ENCODE measurements around the gene ENTPD6.

DNA sequence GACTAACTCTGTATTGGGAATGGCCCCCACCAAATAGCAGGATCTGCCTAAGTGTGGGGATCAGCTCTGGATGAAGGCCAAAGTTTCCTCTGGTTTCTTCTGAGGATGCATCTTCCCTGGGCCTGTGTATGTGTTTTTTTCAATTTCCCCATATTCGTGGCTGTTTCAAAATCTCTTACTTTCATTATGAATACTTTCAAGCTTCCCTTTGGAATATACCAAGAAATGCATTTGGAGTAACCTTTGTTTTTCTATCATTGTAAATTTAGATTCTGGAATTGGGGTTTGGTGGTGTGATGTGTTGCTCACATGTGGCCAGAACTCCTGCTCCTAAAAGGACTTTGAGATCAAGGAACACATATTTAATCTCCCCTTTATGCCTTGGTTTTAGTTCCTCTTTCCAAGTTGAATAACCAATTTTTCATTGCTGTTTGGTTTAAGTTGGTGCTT lies 8.4 kb downstream of the ENTPD6 start:
- TF ChIP-seq, protein P1, sequence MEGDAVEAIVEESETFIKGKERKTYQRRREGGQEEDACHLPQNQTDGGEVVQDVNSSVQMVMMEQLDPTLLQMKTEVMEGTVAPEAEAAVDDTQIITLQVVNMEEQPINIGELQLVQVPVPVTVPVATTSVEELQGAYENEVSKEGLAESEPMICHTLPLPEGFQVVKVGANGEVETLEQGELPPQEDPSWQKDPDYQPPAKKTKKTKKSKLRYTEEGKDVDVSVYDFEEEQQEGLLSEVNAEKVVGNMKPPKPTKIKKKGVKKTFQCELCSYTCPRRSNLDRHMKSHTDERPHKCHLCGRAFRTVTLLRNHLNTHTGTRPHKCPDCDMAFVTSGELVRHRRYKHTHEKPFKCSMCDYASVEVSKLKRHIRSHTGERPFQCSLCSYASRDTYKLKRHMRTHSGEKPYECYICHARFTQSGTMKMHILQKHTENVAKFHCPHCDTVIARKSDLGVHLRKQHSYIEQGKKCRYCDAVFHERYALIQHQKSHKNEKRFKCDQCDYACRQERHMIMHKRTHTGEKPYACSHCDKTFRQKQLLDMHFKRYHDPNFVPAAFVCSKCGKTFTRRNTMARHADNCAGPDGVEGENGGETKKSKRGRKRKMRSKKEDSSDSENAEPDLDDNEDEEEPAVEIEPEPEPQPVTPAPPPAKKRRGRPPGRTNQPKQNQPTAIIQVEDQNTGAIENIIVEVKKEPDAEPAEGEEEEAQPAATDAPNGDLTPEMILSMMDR (IDR thresholded peaks at IDR 0.05), result no peak
- TF ChIP-seq EP300 (IDR thresholded peaks at IDR 0.05), result no peak
- TF ChIP-seq POLR2A (IDR thresholded peaks at IDR 0.05), result no peak
